HG03457 (cell line): ENCODE data around the gene GMPR.

Experiments
- ATAC-seq: cut with Tn5 transposase; IDR thresholded peaks from one replicate; pipeline ENCODE4 v1.9.1; 2021; ENCODE audit warnings: moderate number of reproducible peaks; ENCODE audit not compliant: unreplicated experiment

The GMPR gene

GRCh38 chr6:16238057-16238962 lies at the start of gene GMPR:
GMPR (plus strand) TSS chr6:16238587; CDS start chr6:16238694, 107 bp downstream.
- peak; percentile 63 for ATAC-seq

- ATAC-seq, result no peak
Measured at GRCh38 chr6:16190214-16190613, 48.2 kb upstream of the GMPR start.

- no peak for ATAC-seq
Measured at GRCh38 chr6:16196260-16196983, 42.0 kb upstream of the GMPR start.

GRCh38 chr6:16196984-16197546 lies 41.3 kb upstream of the GMPR start:
- ATAC-seq, result no peak

- no peak for ATAC-seq
Measured at GRCh38 chr6:16198061-16198705, 40.2 kb upstream of the GMPR start.

GRCh38 chr6:16199804-16200203 lies 38.6 kb upstream of the GMPR start:
- ATAC-seq, result no peak

- no peak for ATAC-seq
Measured at GRCh38 chr6:16200321-16200883, 38.0 kb upstream of the GMPR start.

GRCh38 chr6:16201706-16202105 lies 36.7 kb upstream of the GMPR start:
- no peak for ATAC-seq

GRCh38 chr6:16204653-16205376 lies 33.6 kb upstream of the GMPR start:
- ATAC-seq, result peak; percentile 3

- ATAC-seq, result peak; percentile 86
Measured at GRCh38 chr6:16205377-16206144, 32.8 kb upstream of the GMPR start.

GRCh38 chr6:16206595-16207037 lies 31.8 kb upstream of the GMPR start:
- no peak for ATAC-seq

- no peak for ATAC-seq
Measured at GRCh38 chr6:16208989-16209388, 29.4 kb upstream of the GMPR start.

- no peak for ATAC-seq
Measured at GRCh38 chr6:16209539-16209938, 28.8 kb upstream of the GMPR start.

- ATAC-seq, result no peak
Measured at GRCh38 chr6:16212276-16212675, 26.1 kb upstream of the GMPR start.

GRCh38 chr6:16216501-16217155 lies 21.8 kb upstream of the GMPR start:
- no peak for ATAC-seq

- ATAC-seq, result no peak
Measured at GRCh38 chr6:16217156-16217721, 21.1 kb upstream of the GMPR start.

- no peak for ATAC-seq
Measured at GRCh38 chr6:16222826-16223225, 15.6 kb upstream of the GMPR start.

- ATAC-seq, result no peak
Measured at GRCh38 chr6:16223362-16223761, 15.0 kb upstream of the GMPR start.

GRCh38 chr6:16224409-16224808 lies 14.0 kb upstream of the GMPR start:
- no peak for ATAC-seq
